GM19351 (cell line): ENCODE measurements around the gene SRF.

Experiments used
- ATAC-seq: cut with Tn5 transposase; IDR thresholded peaks from one replicate; pipeline ENCODE4 v1.9.1; 2021; ENCODE audit warnings: mild to moderate bottlenecking, moderate library complexity; ENCODE audit not compliant: unreplicated experiment

SRF gene

DNA sequence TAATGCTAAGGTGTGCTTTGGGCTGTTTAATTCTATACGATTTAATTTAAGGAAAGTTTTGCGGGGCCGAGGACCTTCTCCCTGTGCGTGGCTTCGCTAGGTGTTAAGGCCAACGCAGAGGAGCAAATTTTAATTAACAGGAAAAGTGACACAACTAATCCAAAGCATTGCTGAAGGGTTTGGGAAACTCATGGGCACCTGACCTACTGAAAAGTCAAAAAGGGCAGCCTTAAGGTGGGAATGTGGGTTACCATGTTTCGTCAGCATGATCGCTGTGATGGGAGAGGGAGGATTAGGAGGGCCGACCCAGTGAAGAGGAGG lies 10.5 kb downstream of the SRF start:
- ATAC-seq: no peak

DNA sequence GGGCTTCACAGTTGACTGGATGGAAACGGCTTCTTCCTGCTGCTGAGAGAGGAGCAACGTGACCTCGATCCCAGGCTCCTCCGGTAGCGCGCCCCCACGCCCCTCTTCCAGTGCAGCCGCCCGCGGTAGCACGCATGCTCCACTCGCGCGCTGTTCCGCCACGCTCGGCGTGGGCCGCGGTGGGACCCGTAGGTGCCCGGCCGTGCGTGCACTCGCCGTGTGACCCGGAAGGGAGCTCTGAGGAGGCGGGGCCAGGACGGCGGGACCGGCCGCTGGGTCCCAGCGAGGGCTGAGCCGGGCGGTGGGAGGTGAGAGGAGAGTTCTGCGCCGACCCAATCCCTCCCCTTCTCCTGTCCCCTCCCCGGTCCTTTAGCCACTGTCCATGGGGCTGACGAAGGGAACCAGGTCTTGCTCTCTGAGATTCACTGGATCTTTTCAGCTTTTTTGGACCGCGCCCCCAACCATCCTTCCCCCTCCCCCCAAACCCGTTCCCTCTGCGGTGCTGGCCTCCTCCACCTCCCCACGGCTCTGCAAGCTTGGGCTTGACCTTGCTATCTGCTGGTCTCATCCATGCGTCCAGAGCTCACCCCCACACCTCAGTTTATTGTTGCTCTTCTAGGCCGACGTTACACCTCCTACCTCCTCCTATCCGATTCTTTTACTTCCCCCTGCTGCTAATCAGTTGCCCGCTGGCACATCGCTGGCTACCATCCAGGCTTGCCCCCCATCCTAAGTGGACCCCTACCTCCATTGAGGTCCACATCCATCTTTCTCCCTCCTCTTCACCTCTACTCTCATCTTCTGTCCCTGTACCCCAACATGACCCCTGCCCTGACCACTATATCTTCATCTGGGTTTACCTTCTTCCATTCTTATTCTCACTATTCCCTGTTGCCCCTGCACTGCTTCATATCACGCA lies 11.1 kb downstream of the SRF start, which contains the start of gene CUL9:
Gene CUL9 (plus strand): TSS at position 255 of the 919 bp plus-strand sequence. CDS start 2,115 bp downstream, outside the sequence.
- ATAC-seq: peak; percentile 98

DNA sequence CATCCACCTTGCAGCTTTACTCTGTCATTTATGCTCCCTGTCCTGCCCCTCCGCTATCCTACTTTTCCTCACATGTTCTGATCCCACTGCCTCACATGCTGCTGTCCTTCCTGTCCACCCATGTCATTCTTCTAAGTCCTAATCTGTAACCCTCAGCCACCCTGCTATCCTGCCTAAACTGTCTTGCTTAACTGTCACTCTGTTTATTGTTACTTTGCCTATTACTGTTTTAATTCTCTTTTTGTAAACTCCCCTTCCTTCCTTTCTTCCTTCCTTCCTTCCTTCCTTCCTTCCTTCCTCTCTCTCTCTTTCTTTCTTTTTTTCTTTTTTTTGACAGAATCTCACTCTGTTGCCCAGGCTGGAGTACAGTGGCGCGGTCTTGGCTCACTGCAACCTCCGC lies 12.4 kb downstream of the SRF start:
- no peak for ATAC-seq

DNA sequence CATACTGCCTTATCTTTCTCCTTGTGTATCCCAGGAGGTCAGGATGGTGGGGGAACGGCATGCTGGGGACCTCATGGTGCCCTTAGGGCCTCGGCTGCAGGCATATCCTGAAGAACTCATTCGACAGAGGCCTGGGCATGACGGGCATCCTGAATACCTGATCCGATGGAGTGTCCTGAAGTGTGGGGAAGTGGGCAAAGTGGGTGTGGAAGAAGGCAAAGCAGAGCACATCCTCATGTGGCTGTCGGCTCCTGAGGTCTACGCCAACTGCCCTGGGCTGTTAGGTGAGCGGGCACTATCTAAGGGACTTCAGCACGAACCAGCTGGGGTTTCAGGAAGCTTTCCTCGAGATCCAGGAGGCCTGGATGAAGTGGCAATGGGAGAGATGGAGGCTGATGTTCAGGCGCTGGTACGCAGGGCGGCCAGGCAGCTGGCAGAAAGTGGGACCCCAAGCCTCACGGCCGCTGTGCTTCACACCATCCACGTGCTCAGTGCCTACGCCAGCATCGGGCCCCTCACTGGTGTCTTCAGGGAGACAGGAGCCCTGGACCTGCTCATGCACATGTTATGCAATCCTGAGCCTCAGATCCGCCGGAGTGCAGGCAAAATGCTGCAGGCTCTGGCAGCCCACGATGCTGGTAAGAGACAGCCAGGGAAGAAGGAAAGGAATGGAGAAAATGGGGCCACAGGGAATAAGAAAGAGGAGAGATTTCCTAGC lies 13.4 kb downstream of the SRF start:
- ATAC-seq: no peak

DNA sequence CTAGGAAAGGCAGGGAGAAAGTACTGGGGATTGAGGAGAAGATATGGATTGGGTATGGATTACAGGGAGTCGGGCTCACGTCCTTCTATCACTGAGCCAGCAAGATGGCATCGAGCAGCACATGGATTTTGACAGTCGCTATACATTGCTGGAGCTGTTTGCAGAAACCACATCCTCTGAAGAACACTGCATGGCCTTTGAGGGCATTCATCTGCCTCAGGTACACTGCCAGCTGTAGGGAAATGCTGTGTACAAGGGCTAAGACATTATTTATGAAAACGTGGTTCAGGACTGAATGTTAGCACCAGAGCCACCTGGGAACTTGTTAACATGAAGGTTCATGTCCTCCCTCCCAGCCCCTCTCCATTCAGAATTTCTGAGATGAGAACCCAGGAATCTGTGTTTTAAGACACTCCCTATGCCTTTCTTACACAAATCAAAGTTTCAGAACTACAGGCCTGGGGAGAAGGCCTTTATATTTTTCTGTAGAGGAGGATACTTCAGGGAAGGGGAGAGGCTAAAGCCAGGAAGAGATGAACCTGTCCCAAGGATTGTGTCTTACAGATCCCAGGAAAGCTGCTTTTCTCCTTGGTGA lies 14.4 kb downstream of the SRF start:
- ATAC-seq: no peak

DNA sequence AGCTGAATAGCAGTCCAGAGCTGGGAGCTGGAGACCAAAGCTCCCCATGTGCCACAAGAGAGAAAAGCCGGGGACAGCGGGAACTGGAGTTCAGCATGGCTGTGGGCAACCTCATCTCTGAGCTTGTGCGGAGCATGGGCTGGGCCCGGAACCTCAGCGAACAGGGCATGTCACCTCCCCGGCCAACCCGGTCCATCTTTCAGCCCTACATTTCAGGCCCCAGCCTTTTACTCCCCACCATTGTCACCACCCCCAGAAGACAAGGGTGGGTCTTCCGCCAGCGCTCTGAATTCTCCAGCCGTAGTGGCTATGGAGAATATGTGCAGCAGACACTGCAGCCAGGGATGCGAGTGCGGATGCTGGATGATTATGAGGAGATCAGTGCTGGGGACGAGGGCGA lies 14.9 kb downstream of the SRF start:
- no peak for ATAC-seq

DNA sequence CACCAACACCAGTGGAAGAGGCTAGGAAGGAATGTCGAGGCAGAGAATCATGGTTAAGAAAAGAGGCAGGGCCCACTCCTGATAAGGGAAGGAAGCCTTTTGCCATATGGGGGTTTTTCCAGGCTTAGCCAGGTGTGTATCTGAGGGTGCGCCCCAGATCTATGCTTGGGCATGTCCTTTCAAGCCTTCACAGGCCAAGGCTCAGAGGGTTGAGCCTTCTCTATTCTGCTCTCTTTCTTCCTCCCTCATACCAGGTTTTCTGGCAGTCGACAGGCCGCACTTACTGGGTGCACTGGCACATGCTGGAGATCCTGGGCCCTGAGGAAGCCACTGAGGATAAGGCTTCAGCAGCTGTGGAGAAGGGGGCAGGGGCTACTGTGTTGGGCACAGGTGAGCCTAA lies 15.6 kb downstream of the SRF start:
- ATAC-seq: no peak

DNA sequence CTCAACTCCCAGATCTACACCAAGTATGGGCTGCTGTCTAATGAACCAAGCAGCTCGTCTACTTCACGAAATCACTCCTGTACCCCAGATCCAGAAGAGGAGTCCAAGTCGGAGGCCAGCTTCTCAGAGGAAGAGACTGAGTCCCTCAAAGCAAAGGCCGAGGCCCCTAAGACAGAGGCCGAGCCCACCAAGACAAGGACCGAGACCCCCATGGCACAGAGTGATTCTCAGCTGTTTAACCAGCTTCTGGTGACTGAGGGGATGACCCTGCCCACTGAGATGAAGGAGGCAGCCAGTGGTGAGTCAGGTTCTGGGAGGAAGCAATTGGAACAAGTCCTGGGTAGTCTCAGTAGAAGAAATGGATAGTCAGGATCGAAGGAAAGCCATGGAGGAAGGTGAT lies 16.8 kb downstream of the SRF start:
- ATAC-seq: no peak

DNA sequence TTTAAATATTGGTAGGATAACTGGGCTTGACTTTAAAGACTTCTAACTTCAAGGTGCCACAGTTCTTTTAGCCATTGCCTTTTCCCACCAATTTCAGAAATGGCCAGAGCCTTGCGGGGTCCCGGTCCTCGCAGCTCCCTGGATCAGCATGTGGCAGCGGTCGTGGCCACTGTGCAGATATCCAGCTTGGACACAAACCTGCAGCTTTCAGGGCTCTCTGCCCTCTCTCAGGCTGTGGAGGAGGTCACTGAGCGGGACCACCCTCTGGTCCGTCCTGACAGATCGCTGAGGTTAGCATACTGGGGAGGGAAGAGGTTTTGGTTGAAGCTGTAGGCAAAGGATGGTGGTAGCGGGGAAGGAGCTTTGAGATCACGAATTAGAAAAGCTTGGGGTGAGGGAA lies 17.4 kb downstream of the SRF start:
- no peak for ATAC-seq

DNA sequence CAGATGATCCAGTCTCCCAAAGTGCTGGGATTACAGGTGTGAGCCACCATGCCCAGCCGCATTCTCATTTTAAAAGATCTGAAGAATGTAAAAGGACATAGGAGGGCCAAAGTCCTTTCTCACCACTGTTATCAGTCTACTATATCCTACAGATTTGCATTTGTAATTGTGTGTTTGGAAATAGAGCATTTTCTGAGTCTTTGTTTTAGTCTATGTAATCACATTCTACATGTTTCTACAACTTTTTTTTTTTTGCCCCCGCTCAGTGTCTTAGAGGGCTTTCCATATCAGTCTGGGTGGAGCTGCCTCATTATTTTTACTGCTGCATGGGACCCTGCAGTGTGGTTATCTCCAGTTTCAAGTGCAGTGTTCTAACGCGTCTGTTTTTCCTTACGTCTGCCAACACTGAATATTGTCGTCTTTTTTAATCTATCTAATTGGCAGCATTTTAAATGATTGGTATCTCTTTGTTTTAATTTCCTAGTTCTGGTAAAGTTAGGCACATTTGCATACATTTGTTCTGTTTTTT lies 18.8 kb downstream of the SRF start:
- no peak for ATAC-seq

DNA sequence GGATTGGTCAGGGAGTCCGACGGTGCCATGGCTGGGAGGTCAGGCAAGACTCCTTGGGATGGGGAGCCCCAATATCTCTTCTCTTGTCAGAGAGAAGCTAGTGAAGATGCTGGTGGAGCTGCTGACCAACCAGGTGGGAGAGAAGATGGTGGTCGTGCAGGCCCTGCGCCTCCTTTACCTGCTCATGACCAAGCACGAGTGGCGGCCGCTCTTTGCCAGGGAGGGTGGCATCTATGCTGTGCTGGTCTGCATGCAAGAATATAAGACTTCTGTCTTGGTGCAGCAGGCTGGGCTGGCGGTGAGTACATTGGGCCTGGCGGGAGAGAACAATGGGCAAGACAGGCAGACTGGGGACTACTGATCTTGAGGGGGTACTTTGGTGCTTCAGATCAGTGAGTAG lies 21.8 kb downstream of the SRF start:
- ATAC-seq: no peak

DNA sequence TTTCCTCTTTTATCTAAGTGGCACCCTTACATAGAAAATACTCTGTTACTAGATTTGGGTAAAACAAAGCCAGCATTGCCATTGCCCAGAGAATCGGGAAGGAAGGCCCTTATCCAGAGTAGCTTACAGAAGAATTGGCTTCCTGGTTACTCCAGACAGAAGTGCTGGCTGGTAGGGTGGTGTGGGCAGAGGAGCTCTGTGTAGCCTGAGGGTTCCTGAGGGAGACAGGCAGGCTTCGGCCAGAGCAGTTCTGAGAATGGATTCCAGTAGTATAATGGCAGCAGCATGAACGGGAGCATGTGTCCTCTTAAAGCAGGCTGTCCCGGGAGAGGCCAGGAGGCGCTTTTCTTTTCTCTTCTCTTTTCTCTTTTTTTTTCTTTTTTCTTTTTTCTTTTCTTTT lies 22.9 kb downstream of the SRF start:
- ATAC-seq: no peak

DNA sequence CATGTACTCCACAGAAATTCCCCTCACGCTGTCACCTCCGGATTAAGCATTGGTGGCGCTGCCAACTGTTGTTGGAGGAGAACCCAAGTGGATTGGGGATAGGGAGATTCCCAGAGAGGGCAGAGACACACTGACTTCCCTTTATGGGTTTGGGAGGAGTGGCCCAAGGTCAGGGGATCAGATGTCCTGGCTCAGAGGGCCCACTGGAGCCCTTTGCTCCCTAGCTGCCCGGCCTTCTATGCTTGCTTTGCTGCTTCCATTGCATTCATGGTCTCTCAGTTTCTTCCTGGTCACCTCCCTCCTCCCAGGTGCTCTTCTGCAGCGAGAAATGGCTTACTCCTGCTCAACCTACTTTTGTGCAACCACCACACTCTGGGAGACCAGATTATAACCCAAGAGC lies 25.3 kb downstream of the SRF start:
- no peak for ATAC-seq

DNA sequence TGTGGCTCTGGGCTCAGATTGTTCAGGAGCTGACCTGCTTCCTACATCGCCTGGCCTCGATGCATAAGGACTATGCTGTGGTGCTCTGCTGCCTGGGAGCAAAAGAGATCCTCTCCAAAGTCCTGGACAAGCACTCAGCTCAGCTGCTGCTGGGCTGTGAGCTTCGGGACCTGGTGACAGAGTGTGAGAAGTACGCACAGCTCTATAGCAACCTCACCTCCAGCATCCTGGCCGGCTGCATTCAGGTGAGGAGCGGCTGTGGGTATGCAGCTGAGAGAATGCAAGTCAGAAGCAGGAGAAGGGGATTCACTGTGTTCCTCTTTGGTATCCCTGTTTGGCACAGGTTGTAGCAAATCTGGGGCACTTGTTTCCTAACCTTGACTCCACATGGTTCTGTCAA lies 28.8 kb downstream of the SRF start:
- ATAC-seq: no peak

DNA sequence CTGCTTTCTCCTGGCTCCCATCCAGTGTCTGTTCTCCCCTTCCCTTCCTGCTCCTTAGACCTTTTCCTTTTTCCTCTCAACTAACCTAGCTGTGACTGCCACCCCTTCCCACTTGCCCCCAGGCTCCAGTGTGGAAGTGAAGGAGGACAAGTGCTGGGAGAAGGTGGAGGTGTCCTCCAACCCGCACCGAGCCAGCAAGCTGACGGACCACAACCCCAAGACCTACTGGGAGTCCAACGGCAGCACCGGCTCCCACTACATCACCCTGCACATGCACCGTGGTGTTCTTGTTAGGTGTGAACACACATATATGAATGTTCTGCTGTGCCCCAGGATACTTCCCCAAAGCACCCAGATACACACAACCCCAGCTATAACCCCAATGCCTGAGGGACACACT lies 29.5 kb downstream of the SRF start:
- ATAC-seq: no peak

DNA sequence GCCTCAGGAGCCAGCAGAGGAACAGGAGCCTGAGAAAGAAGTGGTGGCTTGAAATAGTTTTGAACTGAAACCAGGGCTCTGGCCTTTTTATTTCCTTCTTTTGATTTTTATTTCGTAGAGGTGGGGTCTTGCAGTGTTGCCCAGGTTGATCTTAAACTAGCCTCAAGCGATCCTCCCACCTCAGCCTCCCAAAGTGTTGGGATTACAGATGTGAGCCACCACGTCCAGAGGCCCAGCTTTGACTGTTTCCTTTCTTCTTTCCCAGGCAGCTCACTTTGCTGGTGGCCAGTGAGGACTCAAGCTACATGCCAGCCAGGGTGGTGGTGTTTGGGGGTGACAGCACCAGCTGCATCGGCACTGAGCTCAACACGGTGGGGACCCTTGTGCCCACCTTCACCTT lies 31.4 kb downstream of the SRF start:
- ATAC-seq: no peak

DNA sequence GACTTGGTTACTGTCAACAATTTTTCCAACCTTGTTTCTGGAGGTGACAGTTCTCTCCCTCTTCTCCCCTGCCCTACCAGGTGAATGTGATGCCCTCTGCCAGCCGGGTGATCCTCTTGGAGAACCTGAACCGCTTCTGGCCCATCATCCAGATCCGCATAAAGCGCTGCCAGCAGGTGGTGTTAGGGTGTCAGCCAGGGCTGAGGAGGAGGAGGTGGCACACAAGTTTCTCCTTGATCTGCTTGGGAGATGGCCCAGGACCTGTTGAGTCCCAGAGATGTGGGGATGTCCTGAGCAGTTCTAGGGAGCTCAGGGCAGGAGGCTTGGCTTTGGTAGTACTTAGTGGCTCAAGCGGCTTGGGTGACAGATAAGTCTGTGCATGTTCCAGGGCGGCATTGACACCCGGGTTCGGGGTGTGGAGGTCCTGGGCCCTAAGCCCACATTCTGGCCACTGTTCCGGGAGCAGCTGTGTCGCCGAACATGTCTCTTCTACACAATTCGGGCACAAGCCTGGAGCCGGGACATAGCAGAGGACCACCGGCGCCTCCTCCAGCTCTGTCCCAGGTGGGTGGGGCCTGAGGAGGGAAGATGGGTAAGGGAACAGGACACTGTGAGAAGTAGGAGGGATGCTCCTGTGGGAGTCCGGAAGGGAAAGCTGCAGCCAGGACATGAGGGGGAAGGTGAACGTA lies 32.1 kb downstream of the SRF start:
- ATAC-seq: no peak

DNA sequence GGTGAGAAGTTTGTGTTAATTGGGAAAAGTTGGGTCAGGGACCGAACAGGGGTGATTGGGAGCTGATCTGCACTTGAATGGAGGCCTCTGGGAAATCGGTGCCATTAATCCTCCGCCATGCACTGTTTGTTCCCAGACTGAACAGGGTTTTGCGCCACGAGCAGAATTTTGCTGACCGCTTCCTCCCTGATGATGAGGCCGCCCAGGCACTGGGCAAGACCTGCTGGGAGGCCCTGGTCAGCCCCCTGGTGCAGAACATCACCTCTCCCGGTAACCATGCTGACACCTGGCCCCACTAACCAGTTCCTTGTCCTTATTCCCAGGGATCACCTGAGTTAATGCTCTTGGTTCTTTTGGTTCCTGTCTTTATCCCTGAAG lies 32.6 kb downstream of the SRF start:
- no peak for ATAC-seq

DNA sequence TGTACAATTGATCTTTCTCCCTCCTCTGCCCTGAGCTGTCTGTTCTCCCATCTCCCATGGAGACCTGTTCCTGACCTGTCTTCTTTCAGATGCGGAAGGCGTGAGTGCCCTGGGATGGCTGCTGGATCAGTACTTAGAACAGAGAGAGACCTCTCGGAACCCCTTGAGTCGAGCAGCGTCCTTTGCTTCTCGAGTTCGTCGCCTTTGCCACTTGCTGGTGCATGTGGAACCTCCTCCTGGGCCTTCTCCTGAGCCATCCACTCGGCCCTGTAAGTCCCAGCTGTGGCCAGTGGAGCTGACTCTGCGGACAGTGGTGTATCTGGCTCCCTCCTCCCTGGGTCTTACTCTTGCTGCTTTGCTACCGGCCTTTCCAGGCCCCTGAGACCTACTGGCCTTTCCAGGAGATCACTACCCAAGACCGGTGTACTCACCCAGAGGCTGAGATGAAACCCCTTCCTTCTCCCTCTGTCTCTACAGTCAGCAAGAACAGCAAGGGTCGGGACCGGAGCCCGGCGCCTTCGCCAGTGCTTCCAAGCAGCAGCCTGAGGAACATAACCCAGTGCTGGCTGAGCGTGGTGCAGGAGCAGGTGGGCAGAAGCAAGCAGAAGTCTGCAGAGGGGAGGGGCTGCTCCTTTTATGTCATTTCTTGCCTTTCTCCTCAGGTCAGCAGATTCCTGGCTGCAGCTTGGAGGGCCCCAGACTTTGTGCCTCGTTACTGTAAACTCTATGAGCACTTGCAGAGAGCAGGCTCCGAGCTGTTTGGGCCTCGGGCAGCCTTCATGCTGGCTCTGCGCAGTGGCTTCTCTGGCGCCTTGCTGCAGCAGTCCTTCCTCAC lies 33.4 kb downstream of the SRF start:
- ATAC-seq: no peak

DNA sequence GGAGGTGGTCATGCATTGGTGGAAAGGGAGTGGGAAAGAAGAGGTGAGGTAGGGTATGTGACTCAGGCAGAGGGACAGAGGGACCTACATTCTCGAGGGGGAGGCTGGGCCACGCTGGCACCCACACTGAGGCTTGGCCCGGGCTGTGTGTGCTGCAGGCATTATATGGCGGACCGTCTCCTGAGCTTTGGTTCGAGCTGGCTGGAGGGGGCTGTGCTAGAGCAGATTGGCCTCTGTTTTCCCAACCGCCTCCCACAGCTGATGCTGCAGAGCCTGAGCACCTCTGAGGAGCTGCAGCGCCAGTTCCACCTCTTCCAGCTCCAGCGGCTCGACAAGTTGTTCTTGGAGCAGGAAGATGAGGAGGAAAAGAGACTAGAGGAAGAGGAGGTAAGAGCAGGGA lies 34.8 kb downstream of the SRF start:
- ATAC-seq: no peak
